Urinary bladder (tissue), 4 donors: ENCODE measurements around the gene PAPPA. TPM values are rescaled to one million over a fixed set of nuclear protein-coding genes. Genes with fewer than 3 reads are reported as not detected.

Experiments used
- DNase-seq: peaks from one replicate; pipeline ENCODE4 v3.0.0-alpha.2; 2015; ENCODE audit errors: extremely low spot score
- H3K27ac ChIP-seq: one replicate; pipeline ENCODE4 v1.5.1; 2013; ENCODE audit warnings: low read depth, mild to moderate bottlenecking, moderate library complexity
- H3K36me3 ChIP-seq: one replicate; pipeline ENCODE4 v1.6.1; 2013; ENCODE audit warnings: mild to moderate bottlenecking, moderate library complexity; ENCODE audit not compliant: insufficient read depth
- H3K4me1 ChIP-seq: one replicate; pipeline ENCODE4 v1.6.1; 2013; ENCODE audit warnings: mild to moderate bottlenecking, moderate library complexity; ENCODE audit not compliant: insufficient read depth
- H3K4me3 ChIP-seq: one replicate; pipeline ENCODE4 v1.5.1; 2013; ENCODE audit warnings: low read depth, low read length
- WGBS: extraction: QIAGEN DNeasy Blood & Tissue Kit; methylation state at CpG from one replicate; pipeline ENCODE4 v1.1.7; 2013; 5-methylcytosine and 5-hydroxymethylcytosine counted together
- polyA plus RNA-seq: library from polyadenylated mRNA; stranded (reverse); fragments of 200-250 nt; gene quantifications from one replicate; pipeline ENCODE4 v1.2.3, GENCODE V29; 2013
- total RNA-seq: library from RNA; depleted of rRNA; stranded (reverse); fragments of >200 nt; gene quantifications from one replicate; pipeline ENCODE4 v1.2.3, GENCODE V29; 2014
- donor health status: healthy with polysubstance abuse.
- donor health status: healthy.

The PAPPA gene
- total and polyA plus RNA-seq, 2 donors: 4.2 to 5.9 TPM

DNA sequence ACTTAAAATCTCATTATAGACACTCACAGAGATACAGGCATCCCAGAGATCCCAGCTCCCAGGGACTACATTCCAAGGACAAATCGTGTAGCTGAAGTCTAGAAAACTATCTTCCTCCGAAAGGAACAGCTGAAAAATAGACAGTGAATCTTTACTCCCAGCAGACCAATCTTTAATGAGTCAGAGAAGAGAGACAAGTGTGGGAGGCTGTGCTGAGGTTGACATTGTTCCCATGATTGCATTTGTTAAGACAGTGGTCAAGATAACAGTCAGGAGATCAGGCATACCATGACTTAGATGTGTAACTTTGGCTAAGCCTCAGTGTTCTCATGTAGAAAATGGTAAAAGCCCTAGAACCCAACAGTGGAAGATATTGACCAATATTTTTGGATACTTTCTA, 120.7 kb downstream of the PAPPA start:
- Histone ChIP-seq H3K36me3 (no peaks in the 10 kb centered on the region), H3K27ac (no peak overlapping the region), H3K4me1 (no peaks in the 10 kb centered on the region), H3K4me3 (no peak overlapping the region)
- 69% methylated on average over 2 of the region's 2 CpGs for WGBS
- DNase-seq: no peak

DNA sequence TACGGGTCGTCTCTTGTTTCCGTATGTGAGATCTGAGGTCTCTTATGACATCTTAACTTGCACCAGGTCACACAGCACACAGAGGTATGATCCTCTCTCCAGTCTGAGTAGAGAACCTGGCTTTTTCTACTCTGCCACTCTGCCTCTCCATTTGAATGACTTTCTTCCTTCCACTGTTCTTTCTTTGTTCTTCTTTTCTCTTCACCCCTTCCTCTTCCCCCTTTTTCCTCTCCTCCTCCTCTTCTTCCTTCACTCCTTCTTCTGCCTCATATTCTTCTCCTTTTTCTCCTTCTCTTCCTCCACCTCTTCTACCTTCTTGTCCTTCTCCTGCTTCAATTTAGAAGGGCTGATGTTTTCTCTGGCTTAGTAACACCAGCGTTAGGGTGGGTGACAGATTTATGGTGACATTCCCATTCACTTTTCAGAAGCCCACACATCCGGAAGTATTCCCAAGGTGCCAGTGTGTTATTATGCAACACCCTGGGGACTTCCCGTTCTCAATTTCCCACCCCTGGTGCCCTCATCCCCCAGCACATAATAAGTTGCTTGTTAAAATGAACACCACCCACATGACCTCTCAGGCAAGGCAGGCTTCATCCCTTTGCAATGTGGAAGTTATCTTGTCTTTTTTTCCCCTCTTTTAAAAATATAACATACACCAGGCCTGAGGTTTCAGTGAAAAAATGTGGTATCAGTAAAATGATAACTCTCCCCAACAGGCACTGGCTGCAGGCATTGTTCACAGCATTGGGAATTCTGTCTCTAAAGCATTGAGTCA, 122.0 kb downstream of the PAPPA start:
- no peak overlapping the region for H3K4me3 ChIP-seq
- H3K27ac ChIP-seq: no peak overlapping the region
- H3K36me3 ChIP-seq: no peaks in the 10 kb centered on the region
- 60% methylated on average over 6 of the region's 6 CpGs for WGBS
- H3K4me1 ChIP-seq: no peaks in the 10 kb centered on the region
- no peak for DNase-seq

DNA sequence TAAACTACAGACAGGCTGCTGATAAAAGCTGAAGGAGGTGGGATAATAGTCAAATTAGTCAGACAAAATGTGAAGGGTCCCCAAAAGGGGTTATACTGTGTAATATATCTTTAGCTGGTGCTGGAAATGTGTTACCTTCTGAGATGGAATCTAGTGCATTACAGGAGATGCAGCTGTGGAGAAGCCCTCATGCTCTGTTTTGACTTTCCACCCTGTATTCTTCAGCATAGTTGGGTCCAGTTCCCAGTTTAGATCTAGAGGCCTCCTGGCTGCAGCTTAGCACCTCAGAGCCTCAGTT, 122.6 kb downstream of the PAPPA start:
- no peak overlapping the region for H3K4me3 ChIP-seq
- DNase-seq: no peak
- H3K27ac ChIP-seq: no peak overlapping the region
- H3K4me1 ChIP-seq: no peaks in the 10 kb centered on the region
- no peaks in the 10 kb centered on the region for H3K36me3 ChIP-seq

DNA sequence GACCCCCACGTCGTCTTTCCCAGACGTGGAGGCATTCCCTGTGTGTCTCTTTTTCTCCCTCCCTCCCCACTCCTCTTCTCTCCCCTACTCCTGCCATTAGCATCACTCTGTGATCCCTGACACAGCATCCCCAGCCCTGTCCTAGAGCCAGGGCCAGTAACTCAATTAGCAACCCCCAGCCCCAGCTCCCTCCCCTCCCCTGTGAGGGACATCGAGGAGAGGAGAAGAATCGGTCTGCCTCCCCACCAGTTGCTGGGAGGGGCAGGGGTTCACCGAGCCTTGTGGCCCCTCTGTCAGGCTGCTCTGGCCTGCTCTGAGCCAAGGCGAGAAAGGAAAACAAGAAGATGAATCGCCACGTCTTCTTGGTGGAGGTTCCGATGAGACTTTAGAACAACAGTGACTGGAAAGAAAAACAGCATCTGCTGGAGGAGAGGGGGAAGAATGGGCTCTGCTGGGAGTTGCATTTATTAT, 123.1 kb downstream of the PAPPA start:
- WGBS: 49% methylated on average over 10 of the region's 10 CpGs
- Histone ChIP-seq H3K36me3 (no peaks in the 10 kb centered on the region), H3K4me3 (no peak overlapping the region)

DNA sequence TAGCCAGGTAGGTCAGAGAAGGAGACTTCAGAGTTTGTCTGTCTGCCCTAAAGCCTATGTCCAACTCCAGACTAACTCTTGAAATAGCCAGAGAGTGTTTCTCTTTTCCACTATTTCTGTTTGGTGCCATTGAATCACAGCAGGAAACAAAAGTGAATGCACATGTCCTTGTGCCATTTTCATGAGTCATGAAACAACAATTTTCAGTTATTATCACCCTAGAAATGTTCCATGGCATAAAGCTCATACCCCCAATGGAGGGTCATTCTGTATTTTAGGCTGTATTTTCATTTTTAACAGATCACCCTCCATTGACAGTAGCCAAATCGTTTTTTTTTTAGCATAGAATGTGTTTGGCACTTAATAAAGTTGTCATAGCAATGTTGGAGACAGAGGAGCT, 124.7 kb downstream of the PAPPA start:
- H3K4me3 ChIP-seq: no peak overlapping the region
- DNase-seq: no peak
- WGBS: 36% methylated on average over 1 of the region's 1 CpG
- no peaks in the 10 kb centered on the region for H3K4me1 ChIP-seq
- no peak overlapping the region for H3K27ac ChIP-seq
- H3K36me3 ChIP-seq: no peaks in the 10 kb centered on the region

More for the DNA sequence above, 123.1 kb downstream of the PAPPA start:
- H3K4me1 ChIP-seq: no peaks in the 10 kb centered on the region
- no peak overlapping the region for H3K27ac ChIP-seq
- DNase-seq: no peak

DNA sequence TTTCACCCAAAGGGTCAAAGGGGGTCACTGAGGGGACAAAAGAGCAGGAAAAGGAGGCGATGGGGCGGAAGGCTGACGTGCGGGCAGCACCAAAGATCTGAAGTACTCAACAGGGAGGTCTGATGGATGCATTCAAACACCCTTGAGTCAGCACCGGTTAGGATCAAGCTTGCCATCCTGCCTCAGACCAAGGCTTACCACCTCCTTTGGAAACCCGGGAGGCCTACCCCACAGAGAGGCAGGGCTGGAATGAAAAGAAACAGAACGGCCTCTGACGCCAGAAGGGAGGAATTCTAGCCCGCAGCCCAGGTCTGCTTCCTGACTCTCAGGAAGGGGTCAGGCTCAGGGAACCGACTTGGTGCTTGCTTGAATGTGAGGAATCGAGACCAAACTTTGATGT, 125.6 kb downstream of the PAPPA start:
- DNase-seq: no peak
- Histone ChIP-seq H3K4me1 (no peaks in the 10 kb centered on the region), H3K27ac (no peak overlapping the region), H3K36me3 (no peaks in the 10 kb centered on the region), H3K4me3 (no peak overlapping the region)
- 56% methylated on average over 11 of the region's 11 CpGs for WGBS

DNA sequence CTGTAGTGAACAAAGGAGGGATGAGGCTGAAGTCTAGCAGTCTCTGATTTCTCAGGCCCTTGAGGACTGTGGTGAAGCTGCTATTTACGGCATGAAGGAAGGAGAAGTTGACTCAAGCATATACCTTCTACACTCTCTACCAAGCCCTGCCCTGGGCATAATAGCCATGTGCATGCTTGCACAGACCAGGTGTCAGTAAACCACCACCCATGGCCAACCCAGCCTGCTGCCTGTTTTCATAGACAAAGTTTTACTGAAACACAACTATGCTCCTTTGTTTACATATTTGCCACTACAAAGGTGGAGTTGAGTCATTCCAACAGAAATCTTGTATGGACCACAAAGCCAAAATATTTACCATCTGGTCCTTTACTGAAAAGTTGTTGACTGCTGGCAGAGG, 126.9 kb downstream of the PAPPA start:
- Histone ChIP-seq H3K4me3 (no peak overlapping the region), H3K27ac (no peak overlapping the region), H3K4me1 (no peaks in the 10 kb centered on the region), H3K36me3 (no peaks in the 10 kb centered on the region)
- no peak for DNase-seq
- WGBS: 93% methylated on average over 1 of the region's 1 CpG

DNA sequence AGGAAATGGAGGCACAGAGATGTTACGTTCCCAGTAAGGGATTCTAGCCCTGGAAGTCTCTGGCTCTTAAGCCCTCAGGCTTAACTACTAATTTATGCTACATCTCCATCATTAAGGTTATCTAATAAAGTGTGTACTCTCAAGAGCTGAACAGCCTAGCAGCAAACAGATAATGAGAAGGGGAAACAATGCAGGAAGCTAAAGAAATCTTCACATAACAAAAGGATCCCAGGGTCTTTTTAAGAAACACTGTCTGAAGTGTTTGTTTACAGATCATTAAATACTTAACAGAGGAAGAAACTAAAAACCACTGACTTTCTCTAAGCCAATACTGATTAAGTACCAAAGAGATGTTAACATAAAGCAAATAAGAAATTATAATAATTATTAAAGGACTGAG, 129.0 kb downstream of the PAPPA start:
- 88% methylated on average over 1 of the region's 1 CpG for WGBS
- Histone ChIP-seq H3K4me3 (no peak overlapping the region), H3K4me1 (no peaks in the 10 kb centered on the region), H3K27ac (no peak overlapping the region), H3K36me3 (no peaks in the 10 kb centered on the region)
- no peak for DNase-seq

DNA sequence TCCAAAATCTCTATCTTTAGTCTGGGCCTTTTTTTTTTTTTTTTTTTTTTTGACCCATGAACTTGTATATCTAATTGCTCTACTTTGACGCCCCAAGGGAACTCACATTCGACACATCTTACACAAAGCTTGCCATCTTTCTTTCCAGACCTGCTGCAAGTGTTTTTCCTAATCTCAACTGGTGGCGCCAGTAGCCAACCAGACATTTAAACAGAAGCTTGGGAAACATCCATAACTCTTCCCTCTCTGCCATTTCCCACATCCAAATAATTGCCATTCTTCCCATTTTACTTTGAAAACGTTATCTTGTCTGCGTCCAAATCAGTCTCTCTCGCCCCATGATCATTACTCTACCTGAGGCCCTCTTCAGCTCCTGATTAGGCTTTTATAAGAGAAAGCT, 130.9 kb downstream of the PAPPA start:
- WGBS: 87% methylated on average over 6 of the region's 6 CpGs
- no peaks in the 10 kb centered on the region for H3K36me3 ChIP-seq
- H3K27ac ChIP-seq: no peak overlapping the region
- no peak overlapping the region for H3K4me3 ChIP-seq
- no peaks in the 10 kb centered on the region for H3K4me1 ChIP-seq
- no peak for DNase-seq

DNA sequence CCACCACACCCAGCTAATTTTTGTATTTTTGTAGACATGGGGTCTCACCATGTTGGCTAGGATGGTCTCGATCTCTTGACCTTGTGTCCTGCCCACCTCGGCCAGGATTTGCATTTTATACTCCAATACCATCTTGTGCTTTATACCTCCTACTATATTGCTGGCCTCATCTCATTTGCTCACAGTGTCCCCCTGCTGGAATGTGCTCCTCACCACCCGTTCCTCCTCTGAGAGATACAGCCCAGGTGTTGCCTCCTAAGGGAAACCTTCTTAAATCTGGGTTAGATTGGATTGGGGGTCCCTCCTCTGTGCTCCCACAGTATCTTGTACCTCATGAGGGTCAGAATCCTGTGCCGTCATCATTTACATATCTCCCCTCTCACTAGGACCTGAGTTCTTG, 131.7 kb downstream of the PAPPA start:
- no peaks in the 10 kb centered on the region for H3K4me1 ChIP-seq
- no peak overlapping the region for H3K27ac ChIP-seq
- DNase-seq: no peak
- no peaks in the 10 kb centered on the region for H3K36me3 ChIP-seq
- H3K4me3 ChIP-seq: no peak overlapping the region
- 83% methylated on average over 4 of the region's 4 CpGs for WGBS

DNA sequence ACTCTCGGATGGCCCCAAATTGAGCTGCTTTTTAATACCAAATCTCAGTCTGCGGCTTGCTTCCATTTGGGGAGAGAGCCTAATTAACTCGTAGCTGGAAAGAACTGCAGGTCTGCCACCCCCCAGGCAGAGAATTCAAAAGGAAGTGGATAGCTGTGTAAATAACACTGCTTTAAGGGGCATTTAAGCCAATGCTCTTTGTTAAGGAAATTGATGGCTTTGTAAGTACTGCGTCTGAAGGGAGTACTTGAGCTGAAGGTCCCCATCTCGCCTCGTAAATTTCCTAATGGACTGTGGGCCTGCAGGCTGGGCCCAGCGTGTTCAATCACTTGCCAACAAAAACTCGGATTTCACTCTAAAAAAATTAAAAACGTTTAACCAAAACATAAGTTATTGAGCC, 132.7 kb downstream of the PAPPA start:
- H3K36me3 ChIP-seq: no peaks in the 10 kb centered on the region
- WGBS: 49% methylated on average over 9 of the region's 9 CpGs
- no peak overlapping the region for H3K27ac ChIP-seq
- no peak overlapping the region for H3K4me3 ChIP-seq
- peak; percentile 48 for DNase-seq
- no peaks in the 10 kb centered on the region for H3K4me1 ChIP-seq

DNA sequence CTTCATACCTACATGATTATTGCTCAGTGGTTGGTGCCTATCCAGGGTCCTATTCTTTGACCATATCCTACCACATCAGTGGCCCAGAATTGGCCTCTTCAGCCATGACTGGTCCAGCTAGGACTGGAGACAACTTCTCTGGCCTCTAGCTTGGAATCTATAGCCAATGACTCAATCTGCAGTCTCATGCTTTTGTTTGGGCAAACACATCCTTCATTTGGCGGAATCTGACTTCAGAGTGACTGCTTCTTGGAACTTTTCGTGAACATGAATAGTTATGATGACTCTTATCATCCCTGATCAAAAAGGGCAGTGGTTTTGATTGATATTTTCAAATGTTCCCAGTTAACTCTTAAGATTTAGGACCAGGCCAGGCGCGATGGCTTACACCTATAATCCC, 134.1 kb downstream of the PAPPA start:
- 95% methylated on average over 4 of the region's 4 CpGs for WGBS
- no peaks in the 10 kb centered on the region for H3K4me1 ChIP-seq
- DNase-seq: no peak
- no peak overlapping the region for H3K27ac ChIP-seq
- H3K36me3 ChIP-seq: no peaks in the 10 kb centered on the region
- no peak overlapping the region for H3K4me3 ChIP-seq

DNA sequence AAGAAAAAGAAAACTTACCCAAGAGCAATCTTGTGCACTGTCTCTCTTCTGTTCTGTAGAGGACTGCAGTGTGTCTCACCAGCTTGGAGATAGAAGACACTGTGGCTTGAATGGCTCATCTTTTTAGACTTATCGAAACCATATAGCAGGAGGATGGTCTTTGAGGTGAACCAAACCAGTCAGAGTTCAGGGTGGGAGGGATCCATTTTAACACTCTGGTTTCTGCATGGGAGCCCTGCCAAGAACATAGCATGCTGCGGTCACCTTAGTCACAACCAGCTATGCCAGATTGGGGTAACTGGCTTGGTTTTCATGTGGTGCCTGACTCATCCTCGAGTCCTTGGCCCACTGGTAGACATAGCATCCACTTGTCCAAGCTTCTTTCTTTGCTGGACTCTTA, 135.1 kb downstream of the PAPPA start:
- WGBS: 92% methylated on average over 3 of the region's 3 CpGs

DNA sequence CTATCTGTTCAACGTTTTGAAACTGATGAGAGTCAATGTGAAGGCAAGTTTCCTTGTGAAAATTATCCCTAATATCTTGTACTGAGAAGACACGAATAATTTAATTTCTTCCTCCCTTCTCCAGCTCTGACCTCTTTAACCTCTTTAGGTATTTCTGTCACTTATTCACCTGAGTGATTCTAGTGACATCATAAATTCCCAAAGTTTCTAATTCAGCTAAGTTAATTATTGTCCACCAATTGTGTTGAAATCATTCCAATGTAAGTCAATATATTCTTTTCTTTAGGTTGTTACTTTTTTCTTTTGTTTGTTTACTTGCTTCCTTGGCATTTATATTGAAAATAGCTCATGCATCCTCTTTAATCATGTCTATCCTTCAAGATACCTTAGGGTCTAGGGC, 143.8 kb downstream of the PAPPA start:
- Histone ChIP-seq H3K4me3 (no peak overlapping the region), H3K4me1 (no peaks in the 10 kb centered on the region), H3K36me3 (no peaks in the 10 kb centered on the region), H3K27ac (no peak overlapping the region)
- 86% methylated on average over 2 of the region's 2 CpGs for WGBS
- DNase-seq: no peak

More for the DNA sequence above, 135.1 kb downstream of the PAPPA start:
- no peaks in the 10 kb centered on the region for H3K36me3 ChIP-seq
- DNase-seq: no peak
- H3K27ac ChIP-seq: no peak overlapping the region
- H3K4me1 ChIP-seq: no peaks in the 10 kb centered on the region
- H3K4me3 ChIP-seq: no peak overlapping the region

DNA sequence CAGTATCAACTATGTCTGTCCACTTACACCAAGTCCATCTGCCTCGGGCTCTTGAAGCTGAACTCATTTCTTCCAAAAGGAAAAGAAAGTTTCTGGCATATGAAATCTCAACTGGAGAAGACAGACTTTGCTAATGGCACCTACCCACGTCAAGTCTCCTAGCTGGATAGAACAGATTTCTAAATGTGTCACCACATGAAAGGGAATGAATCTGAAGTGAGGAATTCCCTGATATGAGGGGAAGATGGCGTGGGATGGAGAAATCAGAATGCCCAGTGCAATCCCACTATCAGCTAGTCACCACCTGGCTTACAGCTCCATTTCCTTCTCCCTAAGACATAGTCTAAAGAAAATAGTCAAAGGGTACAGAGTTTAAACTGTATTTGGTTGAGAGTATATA, 144.7 kb downstream of the PAPPA start:
- WGBS: 87% methylated on average over 3 of the region's 3 CpGs
- no peaks in the 10 kb centered on the region for H3K4me1 ChIP-seq
- H3K4me3 ChIP-seq: no peak overlapping the region
- DNase-seq: no peak
- H3K36me3 ChIP-seq: no peaks in the 10 kb centered on the region
- no peak overlapping the region for H3K27ac ChIP-seq
